Measurements from ENCODE around the gene S1PR4. TPM values are rescaled to one million over a fixed set of nuclear protein-coding genes. Genes with fewer than 3 reads are reported as not detected.
A peak's percentile ranks its signal among the peaks of the same experiment; 100 is the strongest.

S1PR4 gene
- total and polyA plus RNA-seq, 9 of the 15 experiments (the other 6 are each of a cell fraction or from before 2014, with no cell fraction given) = 0.27 TPM; not detected in 8

DNA sequence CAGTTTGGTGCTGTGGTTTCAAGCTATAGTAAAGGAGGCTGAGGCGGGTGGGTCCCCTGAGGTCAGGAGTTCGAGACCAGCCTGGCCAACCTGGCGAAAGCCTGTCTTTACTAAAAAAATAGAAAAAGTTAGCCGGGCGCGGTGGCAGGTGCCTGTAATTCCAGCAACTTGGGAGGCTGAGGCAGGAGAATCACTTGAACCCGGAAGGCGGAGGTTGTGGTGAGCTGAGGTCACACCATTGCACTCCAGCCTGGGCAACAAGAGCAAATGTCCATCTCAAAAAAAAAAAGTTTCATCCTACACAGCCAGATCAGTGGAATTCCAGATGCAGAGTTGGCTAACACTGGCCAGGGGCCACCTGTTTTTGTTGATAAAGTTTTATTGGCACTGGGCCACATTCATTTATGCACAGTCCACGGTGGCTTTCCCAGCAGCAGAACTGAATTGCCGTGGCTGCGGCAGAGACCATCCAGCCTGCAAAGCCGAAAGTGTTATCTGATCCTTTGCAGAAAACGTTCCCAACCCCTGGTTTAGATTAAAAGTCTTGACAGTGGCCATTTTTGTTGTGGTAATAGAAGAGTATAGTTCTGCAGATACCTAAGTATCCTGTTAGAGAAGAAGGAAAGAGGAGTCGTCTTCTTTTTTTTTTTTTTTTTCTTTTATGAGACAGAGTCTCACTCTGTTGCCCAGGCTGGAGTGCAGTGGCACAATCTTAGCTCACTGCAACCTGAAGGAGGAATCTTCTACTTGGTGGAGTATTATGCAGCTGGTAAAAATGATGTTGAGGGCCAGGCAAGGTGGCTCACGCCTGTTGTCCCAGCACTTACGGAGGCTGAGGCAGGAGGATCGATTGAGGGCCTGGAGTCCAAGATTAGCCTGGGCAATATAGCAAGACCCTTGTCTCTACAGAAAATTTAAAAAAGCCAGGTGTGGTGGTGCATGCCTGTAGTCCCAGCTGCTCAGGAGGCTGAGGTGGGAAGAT lies 15.8 kb downstream of the S1PR4 start (continued):
- TF ChIP-seq, protein P1, sequence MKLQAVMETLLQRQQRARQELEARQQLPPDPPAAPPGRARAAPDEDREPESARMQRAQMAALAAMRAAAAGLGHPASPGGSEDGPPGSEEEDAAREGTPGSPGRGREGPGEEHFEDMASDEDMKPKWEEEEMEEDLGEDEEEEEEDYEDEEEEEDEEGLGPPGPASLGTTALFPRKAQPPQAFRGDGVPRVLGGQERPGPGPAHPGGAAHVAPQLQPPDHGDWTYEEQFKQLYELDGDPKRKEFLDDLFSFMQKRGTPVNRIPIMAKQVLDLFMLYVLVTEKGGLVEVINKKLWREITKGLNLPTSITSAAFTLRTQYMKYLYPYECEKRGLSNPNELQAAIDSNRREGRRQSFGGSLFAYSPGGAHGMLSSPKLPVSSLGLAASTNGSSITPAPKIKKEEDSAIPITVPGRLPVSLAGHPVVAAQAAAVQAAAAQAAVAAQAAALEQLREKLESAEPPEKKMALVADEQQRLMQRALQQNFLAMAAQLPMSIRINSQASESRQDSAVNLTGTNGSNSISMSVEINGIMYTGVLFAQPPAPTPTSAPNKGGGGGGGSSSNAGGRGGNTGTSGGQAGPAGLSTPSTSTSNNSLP (IDR thresholded peaks at IDR 0.05; ENCODE audit: borderline replicate concordance, low read depth, low read length) = peak; percentile 79; the same call in 1 of the 2 replicates
- TF ChIP-seq, protein P2, sequence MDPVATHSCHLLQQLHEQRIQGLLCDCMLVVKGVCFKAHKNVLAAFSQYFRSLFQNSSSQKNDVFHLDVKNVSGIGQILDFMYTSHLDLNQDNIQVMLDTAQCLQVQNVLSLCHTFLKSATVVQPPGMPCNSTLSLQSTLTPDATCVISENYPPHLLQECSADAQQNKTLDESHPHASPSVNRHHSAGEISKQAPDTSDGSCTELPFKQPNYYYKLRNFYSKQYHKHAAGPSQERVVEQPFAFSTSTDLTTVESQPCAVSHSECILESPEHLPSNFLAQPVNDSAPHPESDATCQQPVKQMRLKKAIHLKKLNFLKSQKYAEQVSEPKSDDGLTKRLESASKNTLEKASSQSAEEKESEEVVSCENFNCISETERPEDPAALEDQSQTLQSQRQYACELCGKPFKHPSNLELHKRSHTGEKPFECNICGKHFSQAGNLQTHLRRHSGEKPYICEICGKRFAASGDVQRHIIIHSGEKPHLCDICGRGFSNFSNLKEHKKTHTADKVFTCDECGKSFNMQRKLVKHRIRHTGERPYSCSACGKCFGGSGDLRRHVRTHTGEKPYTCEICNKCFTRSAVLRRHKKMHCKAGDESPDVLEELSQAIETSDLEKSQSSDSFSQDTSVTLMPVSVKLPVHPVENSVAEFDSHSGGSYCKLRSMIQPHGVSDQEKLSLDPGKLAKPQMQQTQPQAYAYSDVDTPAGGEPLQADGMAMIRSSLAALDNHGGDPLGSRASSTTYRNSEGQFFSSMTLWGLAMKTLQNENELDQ (CRISPR knock-in tag; IDR thresholded peaks at IDR 0.05; ENCODE audit: borderline replicate concordance) = no peak
- TF ChIP-seq CXXC5 (CRISPR knock-in tag; IDR thresholded peaks at IDR 0.05) (peak; percentile 51; the same call in 1 of the 2 replicates), HEY1 (CRISPR knock-in tag; IDR thresholded peaks at IDR 0.05; ENCODE audit: borderline replicate concordance) (no peak), TBL1XR1 (IDR thresholded peaks at IDR 0.05; ENCODE audit: low read length in 2 of 2) (0 out of 4 replicates have a peak, but pooled peaks of 1 of the 2 experiments have one; percentile 44), ZNF184 (CRISPR knock-in tag; IDR thresholded peaks at IDR 0.05) (no peak), SREBF1 (IDR thresholded peaks at IDR 0.05; ENCODE audit: borderline replicate concordance, low read depth, low read length) (no peak), ZNF140 (CRISPR knock-in tag; IDR thresholded peaks at IDR 0.05) (no peak), STAT5A (IDR thresholded peaks at IDR 0.05; ENCODE audit: borderline replicate concordance, low read length) (peak; percentile 63; the same call in 1 of the 2 replicates), FOXM1 (IDR thresholded peaks at IDR 0.05; ENCODE audit: low read depth) (peak; percentile 72), FOXM1 (CRISPR knock-in tag; IDR thresholded peaks at IDR 0.05; ENCODE audit: low read depth) (no peak), YY1 (IDR thresholded peaks at IDR 0.05; ENCODE audit: borderline replicate concordance in 1 of 3, control insufficient read depth in 1 of 3, extremely low read depth in 1 of 3, insufficient read depth in 3 of 3, insufficient read length in 1 of 3, insufficient replicate concordance in 2 of 3, low read depth in 1 of 3, low read length in 2 of 3) (peak in 2 of 3 experiments; percentile 19 to 33), RCOR1 (IDR thresholded peaks at IDR 0.05; ENCODE audit: borderline replicate concordance in 1 of 2, low read depth in 2 of 2, low read length in 2 of 2) (peak in 1 of 2 experiments; percentile 47; a peak in 1 of 4 replicates), ZNF263 (CRISPR knock-in tag; IDR thresholded peaks at IDR 0.05; ENCODE audit: borderline replicate concordance) (no peak), NFRKB (IDR thresholded peaks at IDR 0.05; ENCODE audit: low read depth) (0 out of 2 replicates have a peak, but pooled peaks have one; percentile 49)
- TF ChIP-seq, protein P3, sequence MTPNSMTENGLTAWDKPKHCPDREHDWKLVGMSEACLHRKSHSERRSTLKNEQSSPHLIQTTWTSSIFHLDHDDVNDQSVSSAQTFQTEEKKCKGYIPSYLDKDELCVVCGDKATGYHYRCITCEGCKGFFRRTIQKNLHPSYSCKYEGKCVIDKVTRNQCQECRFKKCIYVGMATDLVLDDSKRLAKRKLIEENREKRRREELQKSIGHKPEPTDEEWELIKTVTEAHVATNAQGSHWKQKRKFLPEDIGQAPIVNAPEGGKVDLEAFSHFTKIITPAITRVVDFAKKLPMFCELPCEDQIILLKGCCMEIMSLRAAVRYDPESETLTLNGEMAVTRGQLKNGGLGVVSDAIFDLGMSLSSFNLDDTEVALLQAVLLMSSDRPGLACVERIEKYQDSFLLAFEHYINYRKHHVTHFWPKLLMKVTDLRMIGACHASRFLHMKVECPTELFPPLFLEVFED (CRISPR knock-in tag; conservative IDR thresholded peaks at IDR 0.05) = no peak

Data from K562 (cell line).